NCI-H1092 (cell line): Measurements from ENCODE around the gene IAH1.
"Not testable (repeated sequence)": the region's sequence is repeated elsewhere in the genome, so short reads cannot be mapped to it uniquely, and the experiment has no call there.

Experiments
- DNase-seq: peaks from one replicate; lab custom pipeline; 2025; lab: John Stamatoyannopoulos, UW

Gene IAH1

DNA sequence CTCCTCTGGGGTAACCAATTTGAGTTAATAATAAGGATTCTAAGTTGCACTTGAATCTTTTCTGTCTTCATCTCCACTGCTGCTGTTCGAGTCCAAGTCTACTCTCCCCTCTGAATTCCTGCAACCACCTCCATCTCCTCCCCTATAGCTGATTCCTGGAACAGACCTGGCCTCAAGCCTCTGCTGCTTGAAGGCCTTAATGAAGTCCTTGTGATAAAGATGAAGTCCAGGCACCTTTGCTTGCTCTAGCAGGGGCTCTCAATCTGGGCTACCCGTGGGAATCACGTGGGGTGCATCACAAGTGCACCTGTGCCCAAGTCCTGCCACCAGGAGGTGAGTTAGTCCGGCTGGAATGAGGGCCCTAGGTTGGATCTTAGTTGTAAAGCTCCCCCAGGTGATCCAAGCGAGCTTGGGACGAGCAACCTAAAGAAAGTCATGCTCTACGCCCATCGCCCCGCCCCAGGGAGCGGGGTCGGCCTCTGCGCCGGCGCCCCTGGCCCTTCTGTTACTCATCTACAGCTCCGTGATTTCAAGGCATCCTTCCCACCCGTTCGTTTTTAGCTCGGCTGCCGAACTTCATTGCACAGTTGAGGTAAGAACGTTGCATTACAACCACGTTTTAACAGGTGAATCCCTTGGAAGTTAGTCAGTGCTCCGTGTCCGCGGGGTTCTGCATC lies 905 bp upstream of the IAH1 start:
- DNase-seq, result no peak

DNA sequence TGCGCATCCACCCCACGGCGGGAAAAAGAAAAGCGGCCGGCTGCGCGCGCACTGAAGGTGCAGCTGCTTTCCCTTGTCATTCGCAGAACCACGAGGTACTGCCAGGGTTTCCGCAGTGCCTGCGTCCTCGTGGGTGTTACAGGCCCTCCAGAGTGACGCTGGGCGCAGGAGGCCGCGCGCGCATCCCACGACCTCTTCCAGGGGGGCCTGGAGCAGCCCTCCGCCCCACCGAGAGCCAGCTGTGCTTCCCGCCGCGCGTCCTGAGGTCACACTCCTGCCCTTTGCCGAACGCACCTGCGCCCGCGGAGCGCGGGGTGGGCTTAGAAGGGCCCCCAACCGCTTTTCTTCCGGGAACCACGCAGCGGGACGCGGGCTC lies 378 bp upstream of the IAH1 start:
- peak; percentile 16 for DNase-seq

DNA sequence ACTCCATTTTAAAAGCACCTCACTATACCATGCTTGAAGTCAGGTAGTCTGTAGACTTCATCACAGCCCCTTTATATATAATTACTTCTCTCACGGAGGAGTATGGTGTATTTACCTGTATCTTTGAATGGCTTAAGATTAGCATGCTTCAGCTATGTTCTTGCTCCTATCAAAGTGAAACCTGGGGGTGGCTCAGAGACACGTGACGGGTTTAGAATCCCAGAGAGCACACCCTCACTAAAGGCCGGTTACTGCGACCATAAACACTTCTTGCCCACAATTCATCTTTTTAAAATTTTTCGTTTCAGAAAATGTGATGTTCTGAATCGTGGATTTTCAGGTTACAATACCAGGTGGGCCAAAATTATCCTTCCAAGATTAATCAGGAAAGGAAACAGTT lies 3.6 kb downstream of the IAH1 start:
- DNase-seq, result no peak

DNA sequence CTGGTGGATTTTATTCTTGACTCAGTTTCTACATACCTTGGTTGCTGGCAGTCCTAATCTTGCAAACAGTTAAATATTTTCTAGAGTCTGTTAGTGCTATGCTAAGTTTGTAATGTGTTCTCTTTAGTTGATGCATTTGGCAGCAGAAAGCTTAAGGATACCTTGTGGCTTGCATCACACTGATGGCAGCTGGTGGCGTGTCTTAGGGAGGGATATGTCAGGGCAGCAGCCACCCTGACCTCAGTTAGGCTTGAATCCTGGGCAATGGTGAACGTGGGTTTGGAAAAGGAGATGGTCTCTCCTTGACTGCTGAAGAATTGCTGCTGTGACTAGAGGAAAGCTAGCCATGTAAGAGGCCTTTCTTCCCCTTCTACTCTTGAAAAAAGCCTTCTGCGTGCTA lies 4.2 kb downstream of the IAH1 start:
- DNase-seq, result no peak

DNA sequence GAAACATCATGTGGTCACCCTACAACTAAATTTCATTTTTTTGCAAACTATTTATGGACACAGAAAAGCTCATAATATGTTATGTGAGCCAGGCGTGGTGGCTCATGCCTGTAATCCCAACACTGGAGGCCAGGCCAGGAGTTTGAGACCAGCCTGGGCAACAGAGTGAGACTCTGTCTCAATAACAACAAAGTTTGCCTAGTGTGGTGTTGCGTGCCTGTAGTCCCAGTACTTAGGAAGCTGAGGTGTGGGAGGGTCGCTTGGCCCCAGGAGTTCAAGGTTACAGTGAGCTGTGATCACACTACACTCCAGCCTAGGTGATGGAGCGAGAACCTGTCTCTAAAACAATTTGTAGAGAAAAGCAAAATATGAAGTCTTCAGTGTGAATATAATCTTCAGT lies 5.8 kb downstream of the IAH1 start:
- no peak for DNase-seq

DNA sequence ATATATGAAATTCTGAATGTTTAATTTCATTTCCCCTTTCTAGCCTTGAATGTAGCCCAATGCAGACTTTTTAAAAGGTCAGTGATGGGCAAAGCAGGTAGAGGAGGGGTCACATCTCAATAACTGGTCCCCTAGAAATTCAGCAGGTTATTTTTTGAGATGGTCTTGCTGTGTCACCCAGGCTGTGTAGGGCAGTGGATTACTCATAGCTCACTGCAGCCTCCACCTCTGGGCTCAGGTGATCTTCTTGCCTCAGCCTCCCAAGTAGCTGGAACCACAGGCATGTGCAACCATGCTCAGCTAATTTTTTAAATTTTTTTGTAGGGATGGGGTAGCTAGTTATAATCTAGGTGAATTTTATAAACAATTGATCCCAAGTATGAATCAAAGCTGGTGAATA lies 8.8 kb downstream of the IAH1 start:
- no peak for DNase-seq

DNA sequence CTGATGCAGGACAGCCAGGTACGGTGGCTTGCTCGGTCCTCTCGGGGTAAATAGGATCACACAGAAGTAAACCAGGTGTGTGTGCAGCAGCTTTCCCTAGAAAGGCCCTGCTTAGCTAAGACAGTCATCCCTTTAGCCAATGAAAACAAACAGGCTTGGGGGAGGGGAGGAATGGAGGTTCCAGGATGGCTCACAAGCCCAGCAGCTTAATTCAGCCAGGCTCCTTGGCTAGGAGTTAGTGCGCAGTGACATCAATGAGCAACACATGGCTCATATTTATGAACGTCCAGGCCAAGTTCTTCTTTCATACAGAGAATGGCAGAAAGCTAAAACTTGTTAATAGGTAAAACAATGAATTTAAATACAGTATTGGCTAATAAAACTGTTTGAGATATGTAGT lies 10.2 kb downstream of the IAH1 start:
- no peak for DNase-seq

DNA sequence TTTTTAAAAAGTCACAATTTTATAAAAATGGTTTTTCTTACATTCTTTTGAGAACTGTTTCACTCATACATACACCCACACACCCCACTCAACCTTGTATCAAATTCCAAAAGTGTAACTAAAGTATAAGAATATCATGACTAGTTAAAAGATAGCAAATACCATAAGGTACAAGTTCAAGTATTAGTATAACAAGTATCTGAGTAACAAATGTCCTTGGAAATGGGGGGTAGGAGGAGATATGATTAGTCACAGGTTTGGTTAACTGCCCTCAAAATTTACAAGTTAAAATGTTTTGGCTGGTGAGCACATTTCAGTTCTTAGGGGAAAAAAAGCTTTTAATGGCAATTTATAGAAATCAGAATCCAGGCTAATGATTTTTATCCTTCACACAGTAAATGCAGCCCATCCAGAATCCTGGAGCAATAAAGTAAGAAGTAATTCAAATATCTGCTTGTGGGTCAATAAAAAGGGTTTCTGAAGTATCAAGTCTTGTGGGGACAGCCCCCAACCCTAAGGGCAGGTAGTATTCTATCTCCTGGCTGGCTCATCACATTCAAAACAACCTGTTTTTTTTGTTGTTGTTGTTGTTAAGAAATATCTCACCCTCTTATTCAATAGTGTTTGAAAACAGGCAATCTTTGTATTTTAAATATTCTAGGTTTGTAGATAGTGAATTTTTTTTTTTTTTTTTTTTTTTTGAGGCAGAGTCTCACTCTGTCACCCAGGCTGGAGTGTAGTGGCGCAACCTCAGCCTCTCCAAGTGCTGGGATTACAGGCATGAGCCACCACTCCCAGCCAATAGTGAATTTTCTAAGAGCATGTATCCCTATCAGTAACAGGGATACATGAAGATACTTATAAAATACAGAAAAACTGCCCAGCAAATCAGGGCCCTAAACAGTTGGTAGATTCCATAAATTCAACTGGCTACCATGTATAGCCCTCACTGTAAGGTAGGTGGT lies 14.5 kb downstream of the IAH1 start:
- DNase-seq, result no peak

DNA sequence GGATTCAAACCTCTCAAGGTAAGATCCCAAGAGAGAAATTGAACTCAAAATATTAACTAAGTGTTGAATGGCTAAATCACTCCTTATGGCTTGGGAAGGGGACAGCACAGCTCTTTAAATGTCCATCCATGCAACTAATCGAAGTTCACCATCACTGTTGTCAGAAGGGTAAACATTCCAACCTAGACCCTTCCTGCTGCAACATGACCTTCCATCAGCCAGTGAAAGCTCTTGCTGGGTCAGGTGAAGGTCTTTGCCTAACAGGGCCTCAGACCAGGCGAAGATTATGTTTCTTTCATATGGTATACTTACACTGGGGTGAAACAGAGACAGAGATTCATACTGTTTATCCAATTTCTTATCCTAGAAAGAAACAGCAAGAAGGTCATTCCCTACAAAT lies 16.4 kb downstream of the IAH1 start:
- DNase-seq, result no peak

DNA sequence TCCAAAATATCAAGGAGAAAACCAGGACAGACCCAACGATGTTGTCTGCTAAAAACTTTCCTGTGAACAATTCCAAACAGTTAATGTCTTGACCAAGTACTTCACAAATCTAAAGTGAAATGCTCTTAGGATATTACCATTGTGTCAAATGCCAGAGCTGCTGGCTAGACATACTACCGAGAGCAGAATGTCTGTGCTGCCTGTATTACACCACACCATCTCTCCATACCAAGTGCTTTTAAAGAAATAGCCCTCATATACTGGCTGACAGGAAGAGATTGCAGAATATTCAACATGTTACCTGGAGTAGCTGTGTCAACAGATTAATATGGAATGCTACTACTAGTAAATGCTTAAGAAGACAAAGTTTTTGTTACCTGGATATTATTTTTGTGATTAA lies 18.6 kb downstream of the IAH1 start:
- DNase-seq, result no peak

DNA sequence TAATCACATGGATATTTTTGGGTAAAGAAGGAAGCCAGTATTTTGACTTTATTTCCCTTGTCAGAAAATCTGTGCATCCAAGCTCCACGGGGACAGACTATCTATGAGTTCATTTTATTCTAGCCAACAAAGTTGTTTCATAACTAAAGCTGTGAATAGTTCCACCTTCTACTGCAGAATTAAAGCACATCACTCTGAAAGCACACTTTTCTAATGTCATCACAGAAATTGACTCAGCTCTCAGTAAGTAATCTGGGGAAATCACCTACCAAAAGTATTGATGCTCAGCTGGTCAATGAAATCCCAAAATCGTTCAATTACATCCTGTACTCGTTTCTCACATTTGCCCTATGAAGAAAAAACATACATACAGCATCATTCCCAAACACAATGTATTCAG lies 19.1 kb downstream of the IAH1 start:
- no peak for DNase-seq

DNA sequence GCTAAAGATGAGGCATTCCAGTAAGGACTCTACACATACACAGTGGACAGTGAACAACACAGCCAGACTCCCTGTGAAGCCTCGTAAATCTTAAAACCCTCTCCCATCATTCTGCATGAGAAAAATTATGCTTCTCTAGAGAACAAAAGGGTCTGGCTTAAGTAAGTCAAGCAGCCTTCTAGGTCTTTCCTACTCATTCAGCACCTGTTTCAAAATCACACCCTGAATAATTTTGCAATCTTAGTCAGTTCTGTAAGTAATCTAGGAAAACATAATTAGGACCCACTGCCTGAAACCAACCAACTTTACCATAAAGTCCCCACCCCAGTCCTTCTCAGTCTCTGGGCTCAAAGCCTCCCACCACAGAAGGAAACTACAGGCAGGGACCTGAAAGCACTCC lies 19.7 kb downstream of the IAH1 start:
- DNase-seq, result no peak

DNA sequence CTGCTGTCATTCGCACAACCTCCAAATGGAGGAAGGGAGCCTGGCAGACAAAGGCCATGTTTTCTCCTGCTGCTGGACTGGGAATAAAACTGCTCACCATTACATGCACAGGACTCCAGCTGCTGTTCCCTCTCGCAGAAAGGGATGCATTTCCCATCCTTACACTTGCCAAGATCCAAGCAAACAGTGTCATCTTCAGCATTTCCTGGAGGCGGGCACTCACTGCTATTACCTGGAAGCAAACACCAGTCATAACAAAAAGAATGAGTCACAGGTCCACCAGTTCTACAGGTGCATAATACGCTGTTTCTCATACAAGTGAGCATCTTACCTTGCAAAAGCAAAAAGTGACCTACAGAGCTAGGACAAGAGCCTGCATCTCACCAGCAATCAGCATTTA lies 22.7 kb downstream of the IAH1 start:
- DNase-seq, result no peak

DNA sequence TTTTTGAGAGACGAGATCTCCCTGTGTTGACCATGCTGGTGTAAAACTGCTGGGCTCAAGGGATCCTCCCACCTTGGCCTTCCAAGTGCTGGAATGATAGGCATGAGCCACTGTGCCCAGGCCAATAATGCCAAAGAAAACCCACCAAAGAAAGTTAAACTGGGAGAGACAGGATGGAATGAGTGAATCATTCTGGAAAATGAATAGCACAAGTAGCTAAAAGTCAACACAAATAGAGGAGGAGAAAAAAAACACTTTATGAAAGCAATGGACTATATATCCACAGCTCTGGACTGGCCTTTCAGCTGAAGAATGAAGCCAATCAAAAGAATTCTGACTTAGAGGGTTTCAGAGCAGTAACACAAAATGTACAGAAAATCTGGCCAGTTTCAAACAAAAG lies 23.9 kb downstream of the IAH1 start:
- no peak for DNase-seq

DNA sequence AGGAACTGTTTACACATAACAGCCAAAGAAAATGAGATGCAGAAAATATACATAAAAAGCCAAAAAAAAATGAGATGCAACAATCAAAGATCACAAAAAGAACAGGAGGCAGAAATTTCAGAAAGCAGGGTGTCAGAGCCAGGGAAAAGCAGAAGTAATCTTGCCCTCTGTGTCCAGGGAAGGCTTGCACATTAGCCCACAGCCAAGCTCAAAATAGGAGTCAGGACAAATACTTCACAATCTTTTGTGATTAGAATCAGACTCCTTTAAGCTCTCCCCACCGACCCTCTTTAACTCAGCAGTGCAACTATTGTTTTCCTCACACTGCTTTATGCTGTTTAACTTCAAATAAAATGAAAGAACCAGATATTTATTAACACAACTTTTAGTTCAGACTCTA lies 34.6 kb downstream of the IAH1 start:
- no peak for DNase-seq

DNA sequence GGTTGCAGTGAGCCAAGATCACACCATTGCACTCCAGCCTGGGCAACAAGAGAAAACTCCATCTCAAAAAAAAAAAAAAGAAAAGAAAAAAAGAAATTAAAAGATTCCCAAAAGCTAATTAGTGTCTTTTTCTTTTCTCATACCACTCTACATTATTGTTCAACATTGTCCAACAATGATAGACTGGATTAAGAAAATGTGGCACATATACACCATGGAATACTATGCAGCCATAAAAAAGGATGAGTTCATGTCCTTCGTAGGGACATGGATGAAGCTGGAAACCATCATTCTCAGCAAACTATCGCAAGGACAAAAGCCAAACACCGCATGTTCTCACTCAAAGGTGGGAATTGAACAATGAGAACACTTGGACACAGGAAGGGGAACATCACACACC lies 39.6 kb downstream of the IAH1 start:
- DNase-seq, result not testable (repeated sequence)

DNA sequence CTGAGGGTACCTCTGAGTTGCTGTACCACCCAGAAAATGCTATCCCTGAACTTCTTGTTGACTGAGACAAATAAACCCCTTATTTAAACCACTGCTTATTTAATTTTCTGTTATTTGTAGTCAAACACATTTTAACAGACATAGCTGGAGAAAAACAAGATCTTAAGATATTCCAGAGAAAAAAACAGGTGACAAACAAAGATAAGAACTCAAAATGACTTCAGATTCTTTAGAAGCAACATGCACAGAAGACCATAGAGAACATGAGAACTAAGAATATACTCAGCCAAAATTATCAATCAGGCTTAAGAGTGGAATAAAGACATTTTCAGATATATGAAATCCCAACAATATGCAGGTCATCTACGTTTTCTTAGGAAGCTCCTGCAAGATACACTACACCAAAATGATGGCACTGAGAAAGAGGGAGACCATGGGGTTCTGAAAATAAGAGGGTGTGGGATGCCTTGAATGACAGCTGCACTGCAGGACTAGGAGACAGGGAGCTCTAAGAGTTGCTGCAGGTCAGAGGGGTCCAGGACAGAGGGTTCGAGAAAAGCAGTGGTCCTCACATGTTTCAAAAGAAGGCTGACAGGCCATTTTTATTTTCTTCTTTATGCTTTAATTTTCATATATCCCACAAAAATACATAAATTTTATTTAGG lies 42.9 kb downstream of the IAH1 start:
- no peak for DNase-seq

DNA sequence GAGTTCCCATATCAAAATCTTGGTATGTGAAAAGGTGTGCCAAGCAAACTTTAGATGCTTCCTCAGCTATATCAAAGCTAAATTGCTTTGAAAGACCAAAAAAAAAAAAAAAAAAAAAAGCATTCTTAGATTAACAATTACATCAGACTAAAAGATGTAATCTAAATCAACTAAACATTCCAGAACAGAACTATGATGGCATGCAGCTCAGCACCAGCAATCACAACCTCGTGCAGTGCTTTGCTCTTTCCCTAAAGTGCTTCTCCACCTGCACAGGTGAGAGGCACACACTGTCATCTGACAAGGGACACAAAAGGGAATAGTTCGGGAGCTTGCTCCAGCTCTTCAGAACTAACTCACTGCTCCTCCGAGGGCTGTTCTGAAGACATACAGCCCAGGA lies 43.8 kb downstream of the IAH1 start:
- no peak for DNase-seq

DNA sequence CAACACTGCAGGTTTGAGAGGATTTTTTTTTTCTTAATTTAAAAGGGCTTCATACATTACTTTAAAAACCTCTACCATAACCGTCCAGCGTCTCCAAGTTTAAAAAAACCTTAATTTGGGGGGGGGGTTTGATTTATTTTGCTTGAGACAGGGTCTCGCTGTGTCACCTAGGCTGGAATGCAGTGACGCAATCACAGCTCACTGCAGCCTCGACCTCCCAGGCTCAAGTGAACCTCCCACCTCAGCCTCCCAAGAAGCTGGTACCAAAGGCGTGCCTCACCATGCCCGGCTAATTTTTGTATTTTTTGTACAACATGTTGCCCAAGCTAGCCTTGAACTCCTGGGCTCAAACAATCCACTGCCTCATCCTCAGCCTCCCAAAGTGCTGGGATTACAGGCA lies 44.4 kb downstream of the IAH1 start:
- no peak for DNase-seq

DNA sequence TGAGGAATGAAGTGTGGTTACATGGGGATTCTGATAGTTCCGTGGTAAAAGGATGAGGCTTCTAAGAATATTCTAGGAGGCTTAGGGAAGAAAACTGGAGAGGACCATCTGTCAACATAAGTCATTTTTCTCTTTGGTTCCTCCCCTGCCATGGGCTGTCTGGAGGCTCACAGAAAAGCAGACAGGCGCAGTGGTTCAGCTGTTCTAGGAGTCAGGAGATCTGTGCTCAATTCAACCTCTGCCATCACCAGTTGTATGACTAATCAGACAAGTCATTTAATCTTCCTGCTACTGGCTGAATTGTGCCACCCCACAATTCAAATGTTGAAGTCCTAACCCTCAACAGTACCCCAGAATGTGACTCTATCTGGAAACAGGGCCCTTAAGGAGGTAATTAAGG lies 44.9 kb downstream of the IAH1 start:
- DNase-seq, result no peak

DNA sequence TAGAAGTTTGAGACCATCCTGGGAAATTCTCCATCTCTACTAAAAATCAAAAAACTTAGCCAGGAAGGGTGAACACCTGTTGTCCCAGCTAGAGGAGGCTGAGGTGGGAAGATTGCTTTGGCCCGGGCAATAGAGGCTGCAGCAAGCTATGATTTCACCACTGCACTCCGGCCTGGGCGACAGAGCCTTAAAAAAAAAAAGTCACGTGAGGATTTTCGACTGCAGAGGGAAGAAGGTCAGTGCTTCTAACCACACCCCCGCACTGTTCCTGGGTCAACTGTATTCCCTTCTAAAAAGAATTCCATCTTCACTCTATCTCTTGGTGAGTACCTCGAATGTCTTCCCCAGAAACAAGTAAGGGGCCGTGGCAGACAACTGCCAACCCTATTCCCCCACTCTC lies 49.9 kb downstream of the IAH1 start:
- DNase-seq, result no peak

DNA sequence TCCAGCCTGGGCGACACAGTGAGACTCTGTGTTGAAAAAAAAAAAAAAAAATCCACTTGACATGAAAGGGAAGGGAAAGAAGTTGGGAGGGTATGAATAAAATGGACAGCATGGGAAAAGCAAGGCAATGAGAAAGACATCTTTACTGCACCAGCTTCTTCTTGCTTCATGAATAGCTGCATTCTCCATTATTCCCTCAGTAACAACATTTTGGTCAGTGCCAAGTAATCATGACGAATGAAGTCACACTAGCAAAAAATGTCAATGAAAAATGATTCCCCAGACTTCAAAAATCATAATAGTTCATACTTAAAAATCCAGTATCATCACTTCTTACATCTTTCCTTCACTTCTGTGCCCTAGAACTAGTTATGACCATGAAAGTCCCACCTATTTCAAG lies 50.9 kb downstream of the IAH1 start:
- no peak for DNase-seq
